ENCODE data around the gene ARHGEF26. TPM values are rescaled to one million over a fixed set of nuclear protein-coding genes. Genes with fewer than 3 reads are reported as not detected.
A peak's percentile ranks its signal among the peaks of the same experiment; 100 is the strongest.
"Not testable (repeated sequence)": the region's sequence is repeated elsewhere in the genome, so short reads cannot be mapped to it uniquely, and the experiment has no call there.

Gene ARHGEF26
- under 1 TPM in 4 of 6 donors, not detected in 2; 0.11 to 0.22 (median 0.14) TPM for polyA plus RNA-seq (ENCODE audit: low read depth in 6 of 6)

- DNase-seq: peak; percentile 36
- H3K27ac Mint-ChIP-seq: peak within 1 kb of the TSS in 2 of 6 donors; percentile 57 to 74
- H3K36me3 Mint-ChIP-seq: no peaks in the 10 kb centered on the region
- H3K27me3 Mint-ChIP-seq: peaks cover 51 to 72% (median 56%) of the 10 kb centered on the region in 3 donors
- H3K4me3 Mint-ChIP-seq: peak within 1 kb of the TSS; percentile 75 to 91 (median 86)
- ATAC-seq (ENCODE audit: low read depth in 2 of 2): peak; percentile 83 to 85
- H3K4me1 Mint-ChIP-seq: peaks cover 11 to 29% (median 19%) of the 10 kb centered on the region in 3 donors
- peaks cover 0 to 6% (median 4%) of the 10 kb centered on the region in 7 donors for H3K9me3 Mint-ChIP-seq
Measured at GRCh38 chr3:154120961-154121700, at the start of gene ARHGEF26. Gene ARHGEF26, plus strand, starts transcription at chr3:154121390. Its CDS starts 603 bp downstream, at chr3:154121993.

GRCh38 chr3:154074966-154075365, 46.2 kb upstream of the ARHGEF26 start:
- no peak overlapping the region for H3K4me3 Mint-ChIP-seq
- peaks cover 0 to 13% (median 6%) of the 10 kb centered on the region in 7 donors for H3K9me3 Mint-ChIP-seq
- no peaks in the 10 kb centered on the region for H3K4me1 Mint-ChIP-seq
- H3K27me3 Mint-ChIP-seq: no peaks in the 10 kb centered on the region
- no peak overlapping the region for H3K27ac Mint-ChIP-seq
- no peak for ATAC-seq (ENCODE audit: low read depth in 2 of 2)
- no peak for DNase-seq
- no peaks in the 10 kb centered on the region for H3K36me3 Mint-ChIP-seq

- Mint-ChIP-seq H3K9me3 (peaks cover under 1 to 11% (median 5%) of the 10 kb centered on the region in 7 donors), H3K4me1 (no peaks in the 10 kb centered on the region), H3K27ac (no peak overlapping the region), H3K36me3 (no peaks in the 10 kb centered on the region), H3K4me3 (no peak overlapping the region), H3K27me3 (peaks cover 0 to 11% (median 6%) of the 10 kb centered on the region in 3 donors)
- DNase-seq: no peak
- ATAC-seq (ENCODE audit: low read depth in 2 of 2): no peak
Measured at GRCh38 chr3:154078672-154079071, 42.5 kb upstream of the ARHGEF26 start.

GRCh38 chr3:154081305-154081704, 39.9 kb upstream of the ARHGEF26 start:
- no peak for DNase-seq
- Mint-ChIP-seq H3K36me3 (no peaks in the 10 kb centered on the region), H3K27me3 (peaks cover 0 to 11% (median 6%) of the 10 kb centered on the region in 3 donors), H3K27ac (no peak overlapping the region), H3K4me1 (no peaks in the 10 kb centered on the region), H3K9me3 (peaks cover 0 to 5% (median 3%) of the 10 kb centered on the region in 7 donors), H3K4me3 (no peak overlapping the region)
- no peak for ATAC-seq (ENCODE audit: low read depth in 2 of 2)

GRCh38 chr3:154085071-154085470, 36.1 kb upstream of the ARHGEF26 start:
- ATAC-seq (ENCODE audit: low read depth in 2 of 2): no peak
- no peak for DNase-seq
- Mint-ChIP-seq H3K4me1 (no peaks in the 10 kb centered on the region), H3K9me3 (peaks cover 0 to 6% (median 4%) of the 10 kb centered on the region in 7 donors), H3K27ac (peak overlapping the region in 1 of 6 donors; percentile 59), H3K27me3 (peaks cover 0 to 11% (median 6%) of the 10 kb centered on the region in 3 donors), H3K36me3 (no peaks in the 10 kb centered on the region), H3K4me3 (no peak overlapping the region)

GRCh38 chr3:154085799-154086198, 35.4 kb upstream of the ARHGEF26 start:
- ATAC-seq (ENCODE audit: low read depth in 2 of 2) (no peak), DNase-seq (no peak)
- Mint-ChIP-seq H3K27ac (no peak overlapping the region), H3K9me3 (peaks cover 0 to 6% (median 4%) of the 10 kb centered on the region in 7 donors), H3K4me1 (no peaks in the 10 kb centered on the region), H3K36me3 (no peaks in the 10 kb centered on the region), H3K27me3 (peaks cover 0 to 11% (median 6%) of the 10 kb centered on the region in 3 donors), H3K4me3 (no peak overlapping the region)

- no peaks in the 10 kb centered on the region for H3K36me3 Mint-ChIP-seq
- ATAC-seq (ENCODE audit: low read depth in 2 of 2) (no peak), DNase-seq (no peak)
- no peaks in the 10 kb centered on the region for H3K4me1 Mint-ChIP-seq
- H3K9me3 Mint-ChIP-seq: peaks cover 0 to 6% (median 4%) of the 10 kb centered on the region in 7 donors
- H3K27me3 Mint-ChIP-seq: peaks cover 0 to 8% (median 6%) of the 10 kb centered on the region in 3 donors
- H3K4me3 Mint-ChIP-seq: no peak overlapping the region
- no peak overlapping the region for H3K27ac Mint-ChIP-seq
Measured at GRCh38 chr3:154086286-154086685, 34.9 kb upstream of the ARHGEF26 start.

- H3K27ac Mint-ChIP-seq, DNase-seq: not testable (repeated sequence)
Measured at GRCh38 chr3:154087756-154088480, 33.3 kb upstream of the ARHGEF26 start.

GRCh38 chr3:154089421-154090420, 31.5 kb upstream of the ARHGEF26 start:
- Mint-ChIP-seq H3K27me3 (no peaks in the 10 kb centered on the region), H3K4me1 (no peaks in the 10 kb centered on the region), H3K4me3 (no peak overlapping the region), H3K27ac (no peak overlapping the region), H3K36me3 (no peaks in the 10 kb centered on the region), H3K9me3 (peaks cover 0 to 4% (median 0%) of the 10 kb centered on the region in 7 donors)
- ATAC-seq (ENCODE audit: low read depth in 2 of 2) (no peak), DNase-seq (no peak)

More at GRCh38 chr3:154087756-154088480, 33.3 kb upstream of the ARHGEF26 start:
- not testable (repeated sequence) for H3K9me3 Mint-ChIP-seq; H3K4me1 Mint-ChIP-seq; H3K36me3 Mint-ChIP-seq; H3K4me3 Mint-ChIP-seq; H3K27me3 Mint-ChIP-seq; ATAC-seq (ENCODE audit: low read depth in 2 of 2)

- Mint-ChIP-seq H3K27ac (no peak overlapping the region), H3K36me3 (no peaks in the 10 kb centered on the region), H3K4me3 (no peak overlapping the region), H3K4me1 (no peaks in the 10 kb centered on the region), H3K9me3 (peaks cover 0 to 4% (median 0%) of the 10 kb centered on the region in 7 donors), H3K27me3 (no peaks in the 10 kb centered on the region)
- DNase-seq (no peak), ATAC-seq (ENCODE audit: low read depth in 2 of 2) (no peak)
Measured at GRCh38 chr3:154094051-154094450, 27.1 kb upstream of the ARHGEF26 start.

- Mint-ChIP-seq H3K27me3 (no peaks in the 10 kb centered on the region), H3K9me3 (no peaks in the 10 kb centered on the region), H3K36me3 (no peaks in the 10 kb centered on the region), H3K27ac (no peak overlapping the region), H3K4me1 (no peaks in the 10 kb centered on the region), H3K4me3 (no peak overlapping the region)
- DNase-seq (no peak), ATAC-seq (ENCODE audit: low read depth in 2 of 2) (no peak)
Measured at GRCh38 chr3:154095832-154096421, 25.3 kb upstream of the ARHGEF26 start.

- DNase-seq (no peak), ATAC-seq (ENCODE audit: low read depth in 2 of 2) (no peak)
- Mint-ChIP-seq H3K27me3 (no peaks in the 10 kb centered on the region), H3K27ac (no peak overlapping the region), H3K4me3 (no peak overlapping the region), H3K4me1 (no peaks in the 10 kb centered on the region), H3K9me3 (no peaks in the 10 kb centered on the region), H3K36me3 (no peaks in the 10 kb centered on the region)
Measured at GRCh38 chr3:154098376-154098775, 22.8 kb upstream of the ARHGEF26 start.
